HepG2 (cell line): ENCODE measurements around the gene GBGT1. TPM values are rescaled to one million over a fixed set of nuclear protein-coding genes. Genes with fewer than 3 reads are reported as not detected.

ENCODE experiments used
- ATF7-NPFF ChIP-seq: sonication (generic); formaldehyde crosslinking; IDR thresholded peaks from 2 replicates; pipeline ENCODE4 v1.8.1; 2023; ENCODE audit warnings: mild to moderate bottlenecking, low read depth, missing genetic modification reagents, moderate library complexity
- CENPT ChIP-seq: sonication (generic); formaldehyde crosslinking; IDR thresholded peaks from 2 replicates; pipeline ENCODE4 v1.8.0; 2022; ENCODE audit warnings: low read depth, mild to moderate bottlenecking, moderate library complexity, missing genetic modification reagents
- CENPX ChIP-seq: sonication (generic); formaldehyde crosslinking; IDR thresholded peaks from 2 replicates; pipeline ENCODE4 v1.9.0; 2021; ENCODE audit warnings: mild to moderate bottlenecking, missing genetic modification reagents, moderate library complexity
- CHCHD3 ChIP-seq: sonication (generic); formaldehyde crosslinking; IDR thresholded peaks from 2 replicates; pipeline ENCODE4 v1.8.0; 2022; ENCODE audit warnings: mild to moderate bottlenecking, missing genetic modification reagents, moderate library complexity
- FIP1L1 ChIP-seq: fragments of 200-400 bp; formaldehyde crosslinking; IDR thresholded peaks from 2 replicates; pipeline ENCODE4 v1.6.1; 2018; ENCODE audit warnings: low read depth, mild to moderate bottlenecking, low read length, moderate library complexity, borderline replicate concordance; ENCODE audit not compliant: insufficient read depth
- FOXO1 ChIP-seq: sonication (generic); formaldehyde crosslinking; IDR thresholded peaks from 2 replicates; pipeline ENCODE4 v1.4.0; 2020; ENCODE audit warnings: missing genetic modification reagents
- KDM3A ChIP-seq: IDR thresholded peaks from 2 replicates; pipeline ENCODE4 v1.6.1; 2018; ENCODE audit warnings: low read depth, missing compliant biosample characterization
- KLF15 ChIP-seq: sonication (generic); formaldehyde crosslinking; IDR thresholded peaks from 2 replicates; pipeline ENCODE4 v1.8.1; 2023; ENCODE audit warnings: borderline replicate concordance, mild to moderate bottlenecking, inconsistent platforms, missing genetic modification reagents, mixed read lengths
- MIXL1 ChIP-seq: IDR thresholded peaks from 2 replicates; pipeline ENCODE4 v1.6.1; 2016
- NAIF1 ChIP-seq: sonication (generic); formaldehyde crosslinking; IDR thresholded peaks from 2 replicates; pipeline ENCODE4 v1.5.0; 2020; ENCODE audit warnings: mild to moderate bottlenecking, missing genetic modification reagents, borderline replicate concordance
- NFRKB ChIP-seq: fragments of 450-650 bp; IDR thresholded peaks from 2 replicates; pipeline ENCODE4 v1.6.1; 2017
- PITX1 ChIP-seq: sonication (generic); formaldehyde crosslinking; IDR thresholded peaks from 2 replicates; pipeline ENCODE4 v1.5.1; 2020; ENCODE audit warnings: mild to moderate bottlenecking, missing genetic modification reagents
- REXO4 ChIP-seq: sonication (generic); formaldehyde crosslinking; IDR thresholded peaks from 2 replicates; pipeline ENCODE4 v1.8.0; 2022; ENCODE audit warnings: missing genetic modification reagents, mild to moderate bottlenecking, borderline replicate concordance
- SNAI1 ChIP-seq: sonication (generic); formaldehyde crosslinking; IDR thresholded peaks from 2 replicates; pipeline ENCODE4 v1.5.0; 2020; ENCODE audit warnings: mild to moderate bottlenecking, missing genetic modification reagents, borderline replicate concordance
- SNAPC5 ChIP-seq: sonication (generic); formaldehyde crosslinking; IDR thresholded peaks from 2 replicates; pipeline ENCODE4 v1.8.1; 2023; ENCODE audit warnings: mild to moderate bottlenecking, missing genetic modification reagents, borderline replicate concordance
- TEAD2 ChIP-seq: sonication (generic); formaldehyde crosslinking; IDR thresholded peaks from 2 replicates; pipeline ENCODE4 v1.9.0; 2021; ENCODE audit warnings: missing genetic modification reagents
- USF2 ChIP-seq, 2 experiments: sonication (generic) in 1 of 2; formaldehyde crosslinking in 1 of 2; IDR thresholded peaks; 2 replicates each; pipeline versions ENCODE4 v1.5.1 to v1.6.1; 2011 to 2020; ENCODE audit warnings: borderline replicate concordance in 1 of 2, low read depth in 1 of 2, low read length in 1 of 2, mild to moderate bottlenecking in 1 of 2, missing genetic modification reagents in 1 of 2, moderate library complexity in 1 of 2
- ZMAT3 ChIP-seq: sonication (generic); formaldehyde crosslinking; conservative IDR thresholded peaks from 2 replicates; pipeline ENCODE4 v1.7.0; 2021; ENCODE audit warnings: missing genetic modification reagents
- ZNF18 ChIP-seq: sonication (generic); formaldehyde crosslinking; IDR thresholded peaks from 2 replicates; pipeline ENCODE4 v1.8.0; 2022; ENCODE audit warnings: mild to moderate bottlenecking, missing genetic modification reagents; ENCODE audit not compliant: insufficient replicate concordance
- ZNF20 ChIP-seq: sonication (generic); formaldehyde crosslinking; IDR thresholded peaks from 2 replicates; pipeline ENCODE4 v1.4.0; 2020; ENCODE audit warnings: mild to moderate bottlenecking, moderate library complexity, missing genetic modification reagents
- ZNF280D ChIP-seq: sonication (generic); formaldehyde crosslinking; IDR thresholded peaks from 2 replicates; pipeline ENCODE4 v1.5.1; 2020; ENCODE audit warnings: mild to moderate bottlenecking, missing genetic modification reagents
- ZNF773 ChIP-seq: sonication (generic); formaldehyde crosslinking; IDR thresholded peaks from 2 replicates; pipeline ENCODE4 v1.4.0; 2020; ENCODE audit warnings: missing genetic modification reagents, borderline replicate concordance
- polyA plus RNA-seq, 8 experiments: library from polyadenylated mRNA; depleted of rRNA in 3 of 8; stranded (reverse) in 7 of 8; unstranded in 1 of 8; fragments of >200 nt; fragmentation: Illumina TruSeq in 4 of 8; extraction: Trizol in 4 of 8; gene quantifications; 2 replicates each; pipeline versions ENCODE4 v1.2.1 to v1.2.3, GENCODE V29; 2011 to 2016; ENCODE audit warnings: low read depth in 4 of 8, missing spikeins in 1 of 8, mixed read lengths in 1 of 8; ENCODE audit not compliant: insufficient read depth in 1 of 8
- total RNA-seq, 5 experiments: library from RNA; depleted of rRNA; stranded (reverse); fragments of >200 nt; fragmentation: Illumina TruSeq; extraction: Trizol; gene quantifications; 2 replicates each; pipeline ENCODE4 v1.2.3, GENCODE V29; 2016; ENCODE audit warnings: low read depth in 1 of 5

Gene GBGT1
- total and polyA plus RNA-seq, 2 of the 13 experiments (the other 11 are each of a cell fraction or from before 2014, with no cell fraction given): not detected

DNA sequence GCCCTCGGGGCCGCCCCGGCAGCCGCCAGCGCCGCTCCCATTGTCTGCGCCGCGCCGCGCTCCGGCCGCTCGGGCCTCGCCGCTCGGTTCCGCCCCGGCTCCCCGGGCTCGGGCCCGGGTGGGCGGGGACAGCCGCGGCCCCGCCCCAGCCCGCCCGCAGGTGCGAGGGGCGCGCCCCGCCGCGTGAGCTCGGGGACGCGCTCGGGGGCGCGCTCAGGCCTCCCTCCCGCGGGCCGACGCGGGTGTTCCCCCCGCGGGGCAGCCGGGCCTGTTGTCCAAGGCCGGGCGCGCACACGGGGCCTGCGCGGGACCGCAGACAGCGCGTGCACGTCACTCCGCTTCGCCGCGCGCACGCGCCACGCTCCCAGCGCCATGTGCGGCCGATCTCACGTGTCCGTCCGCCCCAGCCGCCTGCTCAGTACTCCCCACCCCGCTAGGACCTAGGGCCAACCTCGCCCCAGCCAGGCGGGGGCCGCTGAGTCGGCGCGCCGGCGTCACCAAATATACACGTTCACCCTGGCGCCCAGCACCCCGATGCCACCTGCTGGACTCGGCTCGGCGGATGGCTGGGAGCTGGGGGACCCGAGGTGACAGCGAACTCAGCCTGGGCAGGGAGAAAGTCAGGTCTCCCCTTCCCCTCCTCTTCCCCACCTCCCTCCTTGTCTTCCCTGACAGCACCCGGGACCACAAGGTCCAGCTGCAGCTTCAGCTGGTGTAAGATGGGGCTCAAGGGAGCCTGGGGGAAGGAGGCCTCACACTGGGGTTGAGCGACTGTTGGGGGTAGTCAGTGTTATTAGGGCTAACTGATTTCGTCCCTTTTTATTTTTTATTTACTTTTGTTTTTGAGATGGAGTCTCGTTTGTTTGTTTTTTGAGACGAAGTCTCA lies 14.3 kb downstream of the GBGT1 start (continued):
- TF ChIP-seq REXO4 (CRISPR knock-in tag): 0 out of 2 replicates have a peak, but pooled peaks have one; percentile 42
- no peak for TF ChIP-seq ZNF20
- TF ChIP-seq FIP1L1: no peak
- no peak for TF ChIP-seq SNAPC5 (CRISPR knock-in tag)
- TF ChIP-seq ATF7-NPFF (CRISPR knock-in tag): peak; percentile 91
- TF ChIP-seq KLF15 (CRISPR knock-in tag): 0 out of 2 replicates have a peak, but pooled peaks have one; percentile 53
- peak; percentile 56; the same call in 1 of the 2 replicates for TF ChIP-seq USF2 (IDR thresholded peaks at IDR 0.05; ENCODE audit: low read depth, low read length)
- TF ChIP-seq USF2 (CRISPR knock-in tag; IDR thresholded peaks at IDR 0.05; ENCODE audit: borderline replicate concordance): no peak
- TF ChIP-seq ZNF18: no peak
- no peak for TF ChIP-seq NFRKB
- no peak for TF ChIP-seq ZNF280D (CRISPR knock-in tag)
- no peak for TF ChIP-seq CENPT
- TF ChIP-seq TEAD2: 0 out of 2 replicates have a peak, but pooled peaks have one; percentile 53
- TF ChIP-seq ZNF773 (CRISPR knock-in tag): 0 out of 2 replicates have a peak, but pooled peaks have one; percentile 17
- no peak for TF ChIP-seq KDM3A (CRISPR knock-in tag)
- TF ChIP-seq CENPX (CRISPR knock-in tag): no peak
- no peak for TF ChIP-seq NAIF1 (CRISPR knock-in tag)
- peak; percentile 60 for TF ChIP-seq FOXO1 (CRISPR knock-in tag)
- no peak for TF ChIP-seq SNAI1
- no peak for TF ChIP-seq CHCHD3 (CRISPR knock-in tag)
- no peak for TF ChIP-seq MIXL1 (CRISPR knock-in tag)
- TF ChIP-seq ZMAT3 (CRISPR knock-in tag): peak; percentile 90
- peak; percentile 61 for TF ChIP-seq PITX1 (CRISPR knock-in tag)
